NB4 (cell line): ENCODE data around the gene CCDC71.

Experiments
- DNase-seq: peaks from one replicate; pipeline ENCODE4 v3.0.0; 2010; ENCODE audit warnings: low read depth
- H3K4me3 ChIP-seq: one replicate; pipeline ENCODE4 v1.5.1; 2011; ENCODE audit warnings: mild to moderate bottlenecking, low read depth, low read length, moderate library complexity
- CTCF ChIP-seq: IDR thresholded peaks from one replicate; pipeline ENCODE4 v1.5.1; 2012; ENCODE audit warnings: low read depth, low read length
- MAX ChIP-seq: IDR thresholded peaks from 2 replicates; pipeline ENCODE4 v1.6.1; 2011; ENCODE audit warnings: low read depth, low read length
- MYC ChIP-seq: IDR thresholded peaks from 2 replicates; pipeline ENCODE4 v1.6.1; 2011; ENCODE audit warnings: low read depth, low read length
- POLR2A ChIP-seq: IDR thresholded peaks from 2 replicates; pipeline ENCODE4 v1.6.1; 2011; ENCODE audit warnings: mild to moderate bottlenecking; ENCODE audit not compliant: insufficient read length; ENCODE audit errors: extremely low read depth

The CCDC71 gene

GRCh38 chr3:49122451-49122850 lies 43.7 kb downstream of the CCDC71 start:
- H3K4me3 ChIP-seq: no peak overlapping the region
- DNase-seq: peak; percentile 25
- TF ChIP-seq MYC (no peak), MAX (0 out of 2 replicates have a peak, but pooled peaks have one; percentile 15), CTCF (no peak)

GRCh38 chr3:49122022-49122421 lies 44.1 kb downstream of the CCDC71 start:
- H3K4me3 ChIP-seq: no peak overlapping the region
- DNase-seq: no peak
- TF ChIP-seq MYC (no peak), MAX (no peak), POLR2A (no peak), CTCF (no peak)

- no peak for TF ChIP-seq MAX
- TF ChIP-seq CTCF: no peak
- no peak for TF ChIP-seq MYC
- TF ChIP-seq POLR2A: no peak
- no peak for DNase-seq
Measured at GRCh38 chr3:49121132-49121736, 44.9 kb downstream of the CCDC71 start.

GRCh38 chr3:49120438-49121131 lies 45.5 kb downstream of the CCDC71 start, which contains the start of gene USP19:
Gene USP19 (minus strand): TSS chr3:49120823. CDS start chr3:49119145, 1,678 bp downstream.
- peak within 1 kb of the TSS; percentile 93 for H3K4me3 ChIP-seq
- TF ChIP-seq POLR2A (peak; percentile 87), MYC (peak; percentile 14), MAX (0 out of 2 replicates have a peak, but pooled peaks have one; percentile 26), CTCF (no peak)
- peak; percentile 95 for DNase-seq

More at GRCh38 chr3:49121132-49121736, 44.9 kb downstream of the CCDC71 start:
- peak overlapping the region; percentile 93 for H3K4me3 ChIP-seq

GRCh38 chr3:49120096-49120437 lies 46.1 kb downstream of the CCDC71 start:
- peak; percentile 21 for DNase-seq
- peak overlapping the region; percentile 93 for H3K4me3 ChIP-seq
- TF ChIP-seq MAX (no peak), POLR2A (no peak), MYC (no peak), CTCF (no peak)
